GM12878 (cell line): ENCODE measurements around the gene KIF11. TPM values are rescaled to one million over a fixed set of nuclear protein-coding genes. Genes with fewer than 3 reads are reported as not detected.

Experiments used
- ATAC-seq: fragments of 200-7000 bp; cut with Tn5 transposase; 3 replicates; pipeline ENCODE4 v1.9.1; 2020; ENCODE audit warnings: mild to moderate bottlenecking, moderate library complexity
- BruUV-seq: library from RNA; stranded (reverse); fragments of 400-500 nt; replicated peaks from 2 replicates; lab custom pipeline; 2021; lab: Mats Ljungman, UMichigan
- CTCF ChIA-PET: fragments of 300-600 bp; sonication (Branson Sonifier 250); formaldehyde crosslinking; extraction: SDS; loops from one replicate; lab custom pipeline; 2021; ENCODE audit warnings: inconsistent platforms; lab: Yijun Ruan, JAX
- POLR2A ChIA-PET: fragments of 350-600 bp; formaldehyde crosslinking; extraction: SDS; loops from one replicate; lab custom pipeline; 2021; ENCODE audit warnings: inconsistent platforms; lab: Charles Lee
- RAD21 ChIA-PET: fragments of 300-600 bp; sonication (Branson Sonifier 250); formaldehyde crosslinking; loops from one replicate; lab custom pipeline; 2023; ENCODE audit warnings: antibody characterized with exemption; ENCODE audit not compliant: unreplicated experiment; lab: Charles Lee
- SMC1A ChIA-PET: fragments of 300-600 bp; sonication (Branson Sonifier 250); formaldehyde crosslinking; loops from one replicate; lab custom pipeline; 2023; ENCODE audit not compliant: unreplicated experiment, uncharacterized antibody; lab: Charles Lee
- DNase-seq: peaks from one replicate; pipeline ENCODE4 v3.0.0-alpha.2; 2011; ENCODE audit warnings: low read depth, low spot score
- FAIRE-seq: peaks from 3 replicates; lab custom pipeline; 2011; peaks lifted over from hg19 to GRCh38; lab: Jason Lieb, UNC
- H2AFZ ChIP-seq: 2 replicates; pipeline ENCODE4 v1.6.0; 2011; ENCODE audit warnings: low read depth, low read length, control low read depth; ENCODE audit not compliant: control insufficient read depth
- H3K27ac ChIP-seq: 2 replicates; pipeline ENCODE4 v1.5.1; 2011; ENCODE audit warnings: control low read depth; ENCODE audit not compliant: control insufficient read depth, insufficient read depth
- H3K27me3 ChIP-seq, 2 experiments: replicated peaks in 1 of 2; 2 replicates each; pipeline versions ENCODE4 v1.6.0 to v1.6.1; 2011; ENCODE audit warnings: low read length in 1 of 2; ENCODE audit not compliant: control insufficient read depth in 2 of 2, insufficient read depth in 2 of 2
- H3K36me3 ChIP-seq, 2 experiments: 2 replicates each; pipeline ENCODE4 v1.5.1; 2011; ENCODE audit warnings: low read length in 1 of 2; ENCODE audit not compliant: control insufficient read depth in 2 of 2, insufficient read depth in 2 of 2
- H3K4me1 ChIP-seq: 2 replicates; pipeline ENCODE4 v1.6.1; 2011; ENCODE audit warnings: mild to moderate bottlenecking, low read length, moderate library complexity, mixed read lengths; ENCODE audit not compliant: control insufficient read depth, insufficient read depth
- H3K4me2 ChIP-seq: 2 replicates; pipeline ENCODE4 v1.6.0; 2011; ENCODE audit warnings: control low read depth; ENCODE audit not compliant: control insufficient read depth, insufficient read depth
- H3K4me3 ChIP-seq: fragments of 200-600 bp; sonication (generic); 2 replicates; pipeline ENCODE4 v1.5.1; 2016
- H3K79me2 ChIP-seq: 2 replicates; pipeline ENCODE4 v1.6.0; 2011; ENCODE audit warnings: low read length; ENCODE audit not compliant: control insufficient read depth, insufficient read depth
- H3K9ac ChIP-seq: 2 replicates; pipeline ENCODE4 v1.8.0; 2011; ENCODE audit warnings: low read length, control low read depth, mixed read lengths; ENCODE audit not compliant: control insufficient read depth, insufficient read depth
- H3K9me3 ChIP-seq: replicated peaks from 3 replicates; pipeline ENCODE4 v1.5.1; 2011; ENCODE audit warnings: mild to moderate bottlenecking, low read length; ENCODE audit not compliant: control insufficient read depth, insufficient read depth
- H4K20me1 ChIP-seq: 2 replicates; pipeline ENCODE4 v1.6.0; 2011; ENCODE audit not compliant: control insufficient read depth, insufficient read depth
- CBFB ChIP-seq: IDR thresholded peaks from 2 replicates; pipeline ENCODE4 v1.6.1; 2016; ENCODE audit warnings: antibody characterized with exemption, low read depth
- EED ChIP-seq: sonication (generic); IDR thresholded peaks from 2 replicates; pipeline ENCODE4 v1.6.1; 2016; ENCODE audit warnings: antibody characterized with exemption, low read depth
- ELK1 ChIP-seq: IDR thresholded peaks from 2 replicates; pipeline ENCODE4 v1.6.1; 2012; ENCODE audit warnings: low read depth, low read length, improper control_type of control experiment
- IRF4 ChIP-seq: IDR thresholded peaks from 2 replicates; pipeline ENCODE4 v1.6.1; 2011; ENCODE audit warnings: low read depth, low read length
- IRF5 ChIP-seq: fragments of 450-650 bp; IDR thresholded peaks from 2 replicates; pipeline ENCODE4 v1.6.1; 2017; ENCODE audit warnings: borderline replicate concordance
- MAX ChIP-seq: IDR thresholded peaks from 2 replicates; pipeline ENCODE4 v1.6.1; 2012; ENCODE audit warnings: low read depth, low read length, improper control_type of control experiment
- MTA3 ChIP-seq: IDR thresholded peaks from 2 replicates; pipeline ENCODE4 v1.6.1; 2012; ENCODE audit warnings: low read length, inconsistent platforms, borderline replicate concordance
- MYC ChIP-seq: IDR thresholded peaks from 2 replicates; pipeline ENCODE4 v1.6.1; 2011; ENCODE audit warnings: mild to moderate bottlenecking, low read length, moderate library complexity, inconsistent platforms; ENCODE audit not compliant: insufficient read depth, insufficient replicate concordance, insufficient read length, severe bottlenecking
- NFIC ChIP-seq: IDR thresholded peaks from 2 replicates; pipeline ENCODE4 v1.6.1; 2012; ENCODE audit warnings: low read depth, mild to moderate bottlenecking, inconsistent platforms, low read length, moderate library complexity
- NFYB ChIP-seq: IDR thresholded peaks from 2 replicates; pipeline ENCODE4 v1.6.1; 2011; ENCODE audit warnings: low read depth, mild to moderate bottlenecking, low read length, improper control_type of control experiment, moderate library complexity; ENCODE audit not compliant: insufficient read depth
- NR2C2 ChIP-seq: IDR thresholded peaks from 2 replicates; pipeline ENCODE4 v1.6.1; 2011; ENCODE audit warnings: borderline replicate concordance, low read depth; ENCODE audit not compliant: control insufficient read depth, insufficient read length
- PML ChIP-seq: IDR thresholded peaks from 2 replicates; pipeline ENCODE4 v1.6.1; 2012; ENCODE audit warnings: low read length, inconsistent platforms
- RB1 ChIP-seq: fragments of 450-650 bp; formaldehyde crosslinking; IDR thresholded peaks from 2 replicates; pipeline ENCODE4 v1.6.1; 2017; ENCODE audit warnings: mild to moderate bottlenecking, borderline replicate concordance
- RFX5 ChIP-seq: IDR thresholded peaks from 2 replicates; pipeline ENCODE4 v1.6.1; 2011; ENCODE audit warnings: low read depth, low read length, improper control_type of control experiment
- SMARCA5 ChIP-seq: fragments of 450-650 bp; IDR thresholded peaks from 2 replicates; pipeline ENCODE4 v1.6.1; 2017; ENCODE audit warnings: mild to moderate bottlenecking
- SUPT20H ChIP-seq: IDR thresholded peaks from 2 replicates; pipeline ENCODE4 v1.6.1; 2011; ENCODE audit warnings: low read depth, mild to moderate bottlenecking, low read length, moderate library complexity, borderline replicate concordance; ENCODE audit not compliant: control insufficient read depth
- SUZ12 ChIP-seq: fragments of 200-600 bp; sonication (generic); IDR thresholded peaks from one replicate; pipeline ENCODE4 v1.6.1; 2018; ENCODE audit warnings: antibody characterized with exemption, mild to moderate bottlenecking; ENCODE audit not compliant: unreplicated experiment
- ZNF592 ChIP-seq: fragments of 450-650 bp; IDR thresholded peaks from 2 replicates; pipeline ENCODE4 v1.6.1; 2017; ENCODE audit warnings: mild to moderate bottlenecking, moderate library complexity
- WGBS: methylation state at CpG from one replicate; pipeline ENCODE4 v1.1.6; 2016; ENCODE audit warnings: low lambda C conversion rate; ENCODE audit not compliant: insufficient replicate concordance, insufficient coverage; ENCODE audit errors: missing lambda C conversion rate; 5-methylcytosine and 5-hydroxymethylcytosine counted together
- in situ Hi-C: fragments of 300-500 bp; cut with MboI; formaldehyde crosslinking; loops from 9 replicates; pipeline ENCODE4 v1.14.3; 2018; ENCODE audit warnings: mixed read lengths
- intact Hi-C: fragments of 100-400 bp; cut with micrococcal nuclease; formaldehyde crosslinking; loops from one replicate; pipeline ENCODE4 v1.14.2; 2022; ENCODE audit not compliant: unreplicated experiment
- polyA plus RNA-seq, 11 experiments: library from polyadenylated mRNA; depleted of rRNA in 4 of 11; unstranded in 6 of 11; stranded (reverse) in 5 of 11; fragments of >200 nt; fragmentation: Nextera tagmentation in 4 of 11; fragmentation: Illumina TruSeq in 1 of 11; extraction: Ambion mirVana in 4 of 11; extraction: Trizol in 1 of 11; gene quantifications; 1 replicate in 1 of 11; 2 replicates in 10 of 11; pipeline versions ENCODE4 v1.2.1 to v1.2.3, GENCODE V29; 2011 to 2016; ENCODE audit warnings: inconsistent platforms in 2 of 11, missing spikeins in 2 of 11, low read depth in 1 of 11
- total RNA-seq, 4 experiments: library from RNA; depleted of rRNA in 3 of 4; stranded (reverse); fragments of >200 nt in 3 of 4; fragmentation: Illumina TruSeq in 1 of 4; extraction: Trizol in 1 of 4; gene quantifications; 2 replicates each; pipeline versions ENCODE4 v1.2.1 to v1.2.3, GENCODE V29; 2013 to 2021

KIF11 gene
- total and polyA plus RNA-seq, 10 of the 15 experiments (the other 5 are each of a cell fraction or from before 2014, with no cell fraction given): 14.1 to 79.8 (median 41.9) TPM

- Histone ChIP-seq H3K9ac (no peak overlapping the region), H3K9me3 (no peaks in the 10 kb centered on the region), H3K36me3 (peaks cover 2 to 18% of the 10 kb centered on the region in 2 experiments), H3K4me2 (no peak overlapping the region), H3K27me3 (no peaks in the 10 kb centered on the region), H3K27ac (no peak overlapping the region), H4K20me1 (no peaks in the 10 kb centered on the region), H3K79me2 (no peaks in the 10 kb centered on the region), H2AFZ (no peak overlapping the region), H3K4me1 (no peaks in the 10 kb centered on the region), H3K4me3 (no peak overlapping the region)
- DNase-seq (no peak), ATAC-seq (no peak), FAIRE-seq (no peak)
- ChIA-PET POLR2A (no interaction called here), CTCF (interaction anchor here (1.3 kb wide), 1 partner anchor 33 kb away, joined by 3 read pairs; no protein-coding TSS in a partner anchor), SMC1A (interaction anchor here (1.5 to 1.8 kb wide), 2 partner anchors 9 to 51 kb away, joined by 4 to 5 read pairs; no protein-coding TSS in a partner anchor), RAD21 (no interaction called here)
- intact Hi-C loops: loop anchor here (10.0 kb wide), 1 partner anchor 127 kb away; no protein-coding TSS in a partner anchor
- WGBS: 59% methylated on average over 1 of the region's 1 CpG
- in situ Hi-C loops: no loop called here
- BruUV-seq: no TSS peak
- TF ChIP-seq ELK1 (no peak), RB1 (no peak), IRF4 (no peak), ZNF592 (no peak), EED (no peak), NFIC (no peak), NR2C2 (no peak), MYC (no peak), IRF5 (no peak), MAX (no peak), SMARCA5 (no peak), SUZ12 (no peak), MTA3 (no peak), RFX5 (no peak), SUPT20H (no peak), CBFB (no peak), PML (no peak), NFYB (no peak)
These were observed 48.6 kb downstream of the KIF11 start for GRCh38 chr10:92641492-92641891.
